ENCODE data around the gene IGF1. TPM values are rescaled to one million over a fixed set of nuclear protein-coding genes. Genes with fewer than 3 reads are reported as not detected.
A peak's percentile ranks its signal among the peaks of the same experiment; 100 is the strongest.

IGF1 gene
- total RNA-seq, 4 donors from 2014 or later: 17.3 to 58.7 (median 43.1) TPM

DNA sequence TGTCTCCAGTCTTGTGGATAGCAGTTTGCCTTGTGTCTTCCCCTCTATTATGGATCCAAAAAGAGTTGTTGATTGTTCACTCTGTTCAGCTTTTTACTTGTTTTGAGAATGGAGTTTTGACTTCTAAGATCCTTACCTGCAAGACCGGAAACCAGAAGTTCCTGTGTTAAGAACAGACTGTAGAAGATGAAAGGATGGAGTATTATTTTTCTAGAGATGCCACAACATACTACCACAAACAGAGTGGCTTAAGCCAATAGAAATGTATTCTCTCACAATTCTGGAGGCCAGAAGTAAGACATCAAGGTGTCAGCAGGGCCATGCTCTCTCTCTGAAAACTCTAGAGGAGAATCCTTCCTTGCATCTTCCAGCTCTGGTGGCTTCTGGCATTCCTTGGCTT is 95.0 kb downstream of the IGF1 start:
- Histone ChIP-seq H3K4me3 (no peak overlapping the region), H3K36me3 (no peaks in the 10 kb centered on the region), H3K4me1 (no peaks in the 10 kb centered on the region), H3K27ac (no peak overlapping the region), H3K27me3 (no peaks in the 10 kb centered on the region), H3K9me3 (peaks cover 0 to 29% (median 0%) of the 10 kb centered on the region in 3 donors)
- TF ChIP-seq POLR2A (IDR thresholded peaks at IDR 0.05) (no peak), POLR2AphosphoS5 (IDR thresholded peaks at IDR 0.05) (no peak), EP300 (IDR thresholded peaks at IDR 0.05) (no peak), CTCF (IDR thresholded peaks at IDR 0.05) (no peak)
- WGBS, 2 donors (ENCODE audit: low coverage in 1 of 2): 86 to 100% methylated on average over 1 of the region's 1 CpG
- no peak for ATAC-seq

DNA sequence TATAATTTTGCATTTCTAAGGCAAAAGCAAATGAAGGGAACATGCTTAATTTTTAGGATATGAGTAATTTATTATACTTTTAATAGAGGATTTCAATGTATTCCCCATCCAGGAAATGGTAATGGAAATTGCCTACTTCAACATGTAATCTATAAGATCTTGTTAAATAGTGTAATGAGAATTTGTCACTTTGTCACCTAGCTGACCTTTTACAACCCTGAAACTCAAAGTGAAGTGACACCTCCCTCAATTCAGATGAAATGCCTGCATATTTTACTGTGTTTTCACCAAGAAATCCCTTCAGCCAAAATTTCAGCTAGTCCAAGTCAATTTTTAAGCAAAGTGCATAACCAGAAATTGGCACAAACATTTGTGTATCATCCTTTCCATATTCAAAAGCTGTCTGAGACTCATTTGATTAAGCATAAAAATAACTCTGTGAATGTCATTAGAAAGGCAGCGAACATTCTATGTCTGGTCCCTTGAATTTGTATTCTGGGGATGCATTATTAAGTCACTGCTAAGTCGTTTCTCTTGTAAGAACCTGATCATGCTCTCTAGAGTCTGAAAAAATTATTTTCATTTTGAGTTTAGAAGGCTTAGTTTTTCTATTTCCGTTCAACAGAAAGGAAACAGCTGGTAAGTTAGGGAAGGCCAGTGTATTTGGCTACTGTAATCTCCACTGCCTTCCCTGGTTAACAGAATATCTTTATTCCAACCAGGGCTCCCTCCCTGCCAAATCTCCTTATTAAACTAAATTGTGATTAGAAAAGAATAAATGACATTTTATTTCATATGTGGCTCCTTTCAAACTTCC is 100.8 kb downstream of the IGF1 start:
- Histone ChIP-seq H3K27me3 (no peaks in the 10 kb centered on the region), H3K27ac (no peak overlapping the region), H3K9me3 (peaks cover 0 to 20% (median 0%) of the 10 kb centered on the region in 3 donors), H3K4me3 (no peak overlapping the region), H3K36me3 (no peaks in the 10 kb centered on the region), H3K4me1 (no peaks in the 10 kb centered on the region)
- ATAC-seq: no peak
- no peak for TF ChIP-seq POLR2AphosphoS5 (IDR thresholded peaks at IDR 0.05)
- TF ChIP-seq POLR2A (IDR thresholded peaks at IDR 0.05): no peak
- TF ChIP-seq CTCF (IDR thresholded peaks at IDR 0.05): no peak
- no peak for TF ChIP-seq EP300 (IDR thresholded peaks at IDR 0.05)
- 24 to 60% methylated on average over 3 of the region's 3 CpGs for WGBS, 2 donors (ENCODE audit: low coverage in 1 of 2)

DNA sequence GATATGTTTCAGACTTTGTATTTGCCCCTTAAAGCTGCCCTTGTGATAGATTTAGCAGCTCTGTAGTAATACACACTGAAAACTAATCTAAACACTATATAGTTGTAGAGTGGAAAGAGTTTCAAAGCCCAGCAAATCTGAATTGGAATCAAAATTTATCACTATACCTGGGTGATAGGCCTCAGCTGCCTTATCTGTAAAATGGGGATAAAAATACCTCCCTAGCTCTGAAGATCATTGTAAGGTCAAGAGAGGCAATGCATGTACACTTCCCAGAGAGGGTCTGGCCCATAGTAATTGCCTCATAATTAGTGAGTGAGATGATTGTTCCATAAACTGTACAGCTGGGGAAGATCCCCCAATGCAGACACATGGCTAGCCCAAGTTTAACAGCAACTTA is 103.6 kb downstream of the IGF1 start:
- no peaks in the 10 kb centered on the region for H3K27me3 ChIP-seq
- H3K4me3 ChIP-seq: no peak overlapping the region
- no peak overlapping the region for H3K27ac ChIP-seq
- H3K9me3 ChIP-seq: no peaks in the 10 kb centered on the region
- H3K4me1 ChIP-seq: no peaks in the 10 kb centered on the region
- no peaks in the 10 kb centered on the region for H3K36me3 ChIP-seq
- no peak for ATAC-seq
- TF ChIP-seq CTCF (IDR thresholded peaks at IDR 0.05) (no peak), EP300 (IDR thresholded peaks at IDR 0.05) (no peak), POLR2A (IDR thresholded peaks at IDR 0.05) (no peak), POLR2AphosphoS5 (IDR thresholded peaks at IDR 0.05) (no peak)

DNA sequence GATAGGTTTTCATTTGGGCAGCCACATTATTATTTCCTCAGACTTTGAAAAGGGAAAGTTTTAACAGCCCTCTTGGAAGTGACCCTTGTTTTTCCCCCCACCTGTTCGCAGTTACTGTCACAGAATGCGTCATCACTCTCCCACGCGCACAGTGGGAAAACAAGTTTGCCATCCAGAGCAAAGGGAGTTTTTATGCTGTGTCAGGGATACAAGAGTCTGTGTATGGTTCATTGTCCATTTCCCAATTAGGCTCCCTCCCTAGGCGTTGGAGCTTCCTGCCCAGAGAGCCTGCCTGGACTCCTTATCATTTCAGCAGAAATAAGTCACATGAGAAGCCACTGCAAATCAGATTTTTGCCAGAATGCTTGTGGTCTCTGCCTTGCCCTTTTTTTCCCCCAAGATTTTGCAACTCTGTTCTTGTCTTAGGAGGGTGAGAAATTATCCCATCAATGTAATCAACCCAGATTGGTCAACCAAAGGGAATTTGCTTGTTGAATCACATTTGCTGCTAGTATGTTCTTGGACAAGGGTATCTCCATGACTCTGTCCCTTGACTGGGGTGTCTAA is 104.1 kb downstream of the IGF1 start:
- H3K27me3 ChIP-seq: no peaks in the 10 kb centered on the region
- 81 to 83% methylated on average over 4 to 5 of the region's 5 CpGs for WGBS, 2 donors (ENCODE audit: low coverage in 1 of 2)
- H3K4me1 ChIP-seq: no peaks in the 10 kb centered on the region
- H3K4me3 ChIP-seq: no peak overlapping the region
- H3K27ac ChIP-seq: no peak overlapping the region
- peak; percentile 53 for ATAC-seq
- no peak for TF ChIP-seq CTCF (IDR thresholded peaks at IDR 0.05)
- TF ChIP-seq POLR2A (IDR thresholded peaks at IDR 0.05): no peak
- no peak for TF ChIP-seq POLR2AphosphoS5 (IDR thresholded peaks at IDR 0.05)
- TF ChIP-seq EP300 (IDR thresholded peaks at IDR 0.05): no peak
- H3K9me3 ChIP-seq: no peaks in the 10 kb centered on the region
- no peaks in the 10 kb centered on the region for H3K36me3 ChIP-seq

GRCh38 chr12:102374190-102374589 is 106.2 kb downstream of the IGF1 start:
- no peaks in the 10 kb centered on the region for H3K4me1 ChIP-seq
- no peak overlapping the region for H3K27ac ChIP-seq
- no peaks in the 10 kb centered on the region for H3K27me3 ChIP-seq
- WGBS, 2 donors (ENCODE audit: low coverage in 1 of 2): 89 to 100% methylated on average over 1 of the region's 1 CpG
- no peak overlapping the region for H3K4me3 ChIP-seq
- ATAC-seq: no peak
- no peaks in the 10 kb centered on the region for H3K9me3 ChIP-seq
- H3K36me3 ChIP-seq: no peaks in the 10 kb centered on the region
- TF ChIP-seq POLR2A (IDR thresholded peaks at IDR 0.05) (no peak), EP300 (IDR thresholded peaks at IDR 0.05) (no peak), CTCF (IDR thresholded peaks at IDR 0.05) (no peak), POLR2AphosphoS5 (IDR thresholded peaks at IDR 0.05) (no peak)
